ENCODE measurements around the gene SENP7.
"Not testable (repeated sequence)": the region's sequence is repeated elsewhere in the genome, so short reads cannot be mapped to it uniquely, and the experiment has no call there.

Gene SENP7

GRCh38 chr3:101438641-101439040, 74.4 kb downstream of the SENP7 start:
- not testable (repeated sequence) for DNase-seq

GRCh38 chr3:101433652-101434051, 79.4 kb downstream of the SENP7 start:
- no peak for DNase-seq

DNA sequence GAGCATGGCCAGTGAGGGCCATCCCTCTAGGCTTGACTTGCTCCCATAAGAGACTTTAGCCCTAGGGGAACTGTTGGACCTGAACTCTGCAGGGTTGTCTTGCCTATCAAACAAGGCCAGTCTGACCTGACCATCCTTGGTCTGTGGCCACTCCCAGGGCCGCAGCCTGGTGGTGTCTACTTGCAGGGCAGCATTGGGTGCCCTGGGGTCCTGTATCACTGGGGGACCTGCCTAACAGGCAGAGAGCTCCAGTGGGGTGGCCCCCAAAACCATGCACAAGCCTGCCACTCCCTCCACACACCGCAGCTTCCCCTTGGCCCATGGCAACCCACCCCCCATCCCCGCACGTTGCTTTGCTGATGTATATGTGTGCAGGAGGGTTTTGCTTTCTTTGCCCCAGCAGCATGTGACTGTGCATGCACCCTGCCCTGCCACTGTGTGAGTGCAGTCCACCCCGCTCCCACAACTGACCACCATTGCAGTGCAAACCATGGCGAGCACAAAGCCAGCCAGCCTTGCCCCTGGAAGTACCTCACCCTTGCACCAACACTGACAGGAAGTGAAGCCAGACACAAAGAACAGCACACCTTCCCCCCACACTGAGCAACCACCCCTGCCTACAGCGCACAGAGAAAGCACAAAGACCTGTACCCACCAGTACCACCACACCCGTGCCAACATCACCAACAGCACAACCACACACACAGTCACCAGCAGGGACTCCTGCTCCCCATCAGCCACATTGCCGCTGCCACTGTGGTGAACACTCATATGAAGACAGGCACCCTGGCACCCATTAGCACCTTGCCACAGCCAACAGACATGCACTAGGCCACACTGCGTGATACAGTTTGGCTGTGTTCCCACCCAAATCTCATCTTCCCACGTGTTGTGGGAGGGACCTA, 88.8 kb downstream of the SENP7 start:
- no peak for DNase-seq

DNA sequence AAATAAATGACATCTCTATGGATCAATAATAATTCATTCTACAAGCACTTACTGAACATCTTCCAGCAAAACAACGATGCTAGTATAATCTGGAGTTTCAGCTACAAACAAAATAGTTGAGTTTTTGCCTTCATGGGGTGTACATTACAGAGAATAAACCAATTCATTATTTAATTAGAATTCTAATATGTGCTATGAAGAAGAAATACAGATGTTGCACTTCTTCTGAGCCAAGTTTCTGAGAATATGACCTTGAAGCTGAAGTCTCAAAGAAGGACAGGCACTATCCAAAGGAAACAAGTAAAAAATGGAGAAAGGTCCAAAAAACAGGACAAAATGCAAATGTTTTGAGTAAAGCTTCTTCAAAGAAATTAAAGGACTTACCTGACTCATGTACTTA, 94.2 kb downstream of the SENP7 start:
- no peak for DNase-seq

DNA sequence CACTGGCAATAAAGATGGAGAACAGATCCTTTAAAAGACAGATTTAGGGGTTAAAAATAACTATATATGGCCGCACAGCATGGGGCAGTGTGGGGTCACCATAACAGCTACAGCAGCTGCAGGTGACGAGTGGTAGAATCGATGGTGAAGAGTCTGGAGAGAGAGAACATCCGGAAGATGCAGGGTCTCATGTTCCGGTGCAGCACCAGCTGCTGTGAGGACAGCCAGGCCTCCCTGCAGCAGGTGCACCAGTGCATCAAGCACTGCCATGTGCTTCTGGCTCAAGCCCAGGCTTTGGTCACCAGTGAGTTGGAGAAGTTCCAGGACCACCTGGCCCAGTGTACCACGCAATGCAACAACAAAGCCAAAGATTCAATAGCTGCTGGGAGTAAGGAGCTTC, 98.9 kb downstream of the SENP7 start:
- no peak for DNase-seq

DNA sequence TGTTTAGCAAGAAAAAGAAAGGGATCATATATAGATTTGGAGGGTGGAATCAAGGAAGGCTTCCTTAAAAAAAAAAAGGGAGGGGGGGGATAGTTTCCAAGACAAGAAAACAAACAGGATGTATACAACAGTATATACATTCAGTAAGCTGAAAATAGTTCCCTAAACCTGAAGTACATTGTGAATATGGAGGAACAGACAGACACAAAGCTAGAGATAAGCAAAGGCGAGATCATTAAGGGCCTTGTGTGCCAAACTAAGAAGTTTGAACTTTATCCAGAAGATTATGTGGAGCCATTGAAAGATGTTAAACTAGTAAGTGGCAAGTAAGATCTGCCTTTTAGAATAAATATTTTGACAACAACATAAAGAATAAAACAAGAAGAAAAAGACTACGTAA, 99.4 kb downstream of the SENP7 start:
- DNase-seq: no peak

GRCh38 chr3:101391413-101391950, 121.5 kb downstream of the SENP7 start:
- no peak for DNase-seq

- no peak for DNase-seq
Observed at GRCh38 chr3:101388706-101389105, 124.3 kb downstream of the SENP7 start.

- no peak for DNase-seq
Observed at GRCh38 chr3:101387351-101387750, 125.7 kb downstream of the SENP7 start.

GRCh38 chr3:101384426-101384825, 128.6 kb downstream of the SENP7 start:
- DNase-seq: no peak

- DNase-seq: no peak
Observed at GRCh38 chr3:101383656-101384055, 129.4 kb downstream of the SENP7 start.

DNA sequence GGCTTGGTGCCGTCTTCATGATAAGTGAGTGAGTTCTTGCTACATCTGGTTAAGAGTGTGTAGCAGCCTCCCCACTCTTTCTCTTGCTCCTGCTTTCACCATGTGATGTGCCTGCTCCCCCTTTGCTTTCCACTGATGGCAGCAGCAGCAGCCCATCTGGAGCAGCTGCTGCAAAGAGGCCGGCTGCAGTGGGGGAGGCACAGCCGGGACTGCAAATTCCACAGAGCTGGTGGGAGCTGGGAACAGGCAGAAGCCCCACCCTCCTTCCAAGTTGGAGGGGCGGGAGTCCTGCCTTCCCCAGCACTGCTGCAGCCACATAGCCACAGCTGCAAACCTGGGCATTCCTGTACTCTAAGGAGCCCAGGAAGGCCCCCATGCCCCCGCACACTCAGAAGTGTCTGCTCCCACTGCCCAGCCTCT, 129.8 kb downstream of the SENP7 start:
- DNase-seq: no peak

- no peak for DNase-seq
Observed at GRCh38 chr3:101381809-101382208, 131.2 kb downstream of the SENP7 start.

GRCh38 chr3:101379658-101380376, 133.2 kb downstream of the SENP7 start:
- no peak for DNase-seq

GRCh38 chr3:101377796-101378195, 135.2 kb downstream of the SENP7 start:
- DNase-seq: no peak

- no peak for DNase-seq
Observed at GRCh38 chr3:101377209-101377608, 135.8 kb downstream of the SENP7 start.

DNA sequence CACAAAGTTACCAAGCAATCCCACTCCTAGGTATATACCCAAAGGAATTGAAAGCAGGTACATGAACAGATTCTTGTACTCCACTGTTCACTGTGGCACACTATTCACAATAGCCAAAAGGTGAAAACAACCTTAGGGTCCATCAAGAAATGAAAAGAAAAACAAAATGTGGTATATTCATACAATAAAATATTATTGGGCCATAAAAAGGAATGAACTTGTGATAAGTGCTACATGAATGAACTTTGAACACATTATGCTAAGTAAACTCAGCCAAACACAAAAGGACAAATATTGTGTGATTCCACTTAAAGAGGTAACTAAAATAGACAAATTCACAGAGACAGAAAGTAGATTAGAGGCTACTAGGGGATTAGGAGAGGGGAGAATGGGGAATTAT, 137.4 kb downstream of the SENP7 start:
- DNase-seq: no peak

- DNase-seq: no peak
Observed at GRCh38 chr3:101362406-101362805, 150.6 kb downstream of the SENP7 start.

DNA sequence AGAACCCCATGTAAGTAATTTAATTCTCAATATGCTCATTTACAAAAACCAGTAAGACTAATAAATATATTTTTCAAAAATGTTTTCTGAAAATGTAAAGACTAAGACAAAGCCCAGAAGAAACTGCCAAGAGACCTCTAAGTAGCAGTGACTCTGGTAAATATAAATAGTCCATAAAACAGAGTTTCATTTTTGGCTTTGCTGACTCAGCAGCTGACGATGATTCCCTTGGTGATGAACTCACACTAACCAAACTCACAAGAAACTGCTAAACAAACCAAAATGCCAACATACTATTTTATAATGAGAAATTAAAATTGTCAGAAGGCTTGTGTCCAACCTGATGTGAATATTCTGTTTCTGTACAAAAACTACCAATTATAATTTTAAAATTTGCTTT, 161.2 kb downstream of the SENP7 start:
- DNase-seq: no peak

GRCh38 chr3:101340591-101340990, 172.4 kb downstream of the SENP7 start:
- DNase-seq: no peak

DNA sequence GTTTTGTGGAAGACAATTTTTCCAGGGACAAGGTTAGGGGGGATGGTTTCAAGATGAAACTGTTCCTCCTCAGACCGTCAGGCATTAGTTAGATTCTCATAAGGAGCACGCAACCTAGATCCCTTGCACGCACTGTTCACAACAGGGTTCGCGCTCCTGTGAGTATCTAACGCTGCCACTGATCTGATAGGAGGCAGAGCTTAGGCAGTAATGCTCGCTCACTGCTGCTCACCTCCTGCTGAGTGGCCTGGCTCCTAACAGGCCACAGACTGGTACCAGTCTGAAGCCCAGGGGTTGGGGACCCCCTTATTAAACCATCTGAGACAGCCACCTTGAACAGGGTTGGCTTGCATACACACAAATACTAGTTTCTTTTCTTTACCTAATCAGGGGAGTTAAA, 179.1 kb downstream of the SENP7 start:
- DNase-seq: no peak

GRCh38 chr3:101329016-101329673, 183.9 kb downstream of the SENP7 start:
- no peak for DNase-seq

- DNase-seq: no peak
Observed at GRCh38 chr3:101325393-101326134, 187.4 kb downstream of the SENP7 start.
